SJSA1 (cell line): ENCODE results near the gene LHX4. TPM values are rescaled to one million over a fixed set of nuclear protein-coding genes. Genes with fewer than 3 reads are reported as not detected.
"Not testable (repeated sequence)": the region's sequence is repeated elsewhere in the genome, so short reads cannot be mapped to it uniquely, and the experiment has no call there.

Experiments used
- DNase-seq, 2 experiments: peaks; one replicate each; pipeline ENCODE4 v3.0.0-alpha.2; 2015 to 2020; ENCODE audit warnings: low spot score in 2 of 2, low read depth in 1 of 2
- H3K27ac ChIP-seq: fragments of 250-450 bp; sonication (Bioruptor Pico); 2 replicates; pipeline ENCODE4 v1.5.1; 2020; ENCODE audit warnings: mild to moderate bottlenecking, moderate library complexity
- H3K27me3 ChIP-seq: fragments of 250-450 bp; sonication (Bioruptor Pico); replicated peaks from 2 replicates; pipeline ENCODE4 v1.5.1; 2020; ENCODE audit warnings: mild to moderate bottlenecking, moderate library complexity
- H3K36me3 ChIP-seq: fragments of 250-450 bp; sonication (Bioruptor Pico); 2 replicates; pipeline ENCODE4 v1.5.1; 2020; ENCODE audit warnings: mild to moderate bottlenecking
- H3K4me1 ChIP-seq: fragments of 250-450 bp; sonication (Bioruptor Pico); replicated peaks from 2 replicates; pipeline ENCODE4 v1.6.1; 2021; ENCODE audit warnings: mild to moderate bottlenecking
- H3K4me3 ChIP-seq: fragments of 250-450 bp; sonication (Bioruptor Pico); 2 replicates; pipeline ENCODE4 v1.5.1; 2020; ENCODE audit warnings: mild to moderate bottlenecking
- H3K9me3 ChIP-seq: fragments of 250-450 bp; sonication (Bioruptor Pico); replicated peaks from 2 replicates; pipeline ENCODE4 v1.5.1; 2020; ENCODE audit warnings: mild to moderate bottlenecking
- total RNA-seq: library from RNA; depleted of rRNA; stranded (reverse); fragments of >200 nt; shearing (Covaris generic); gene quantifications from 2 replicates; pipeline ENCODE4 v1.2.3, GENCODE V29; 2014

LHX4 gene
- total RNA-seq, 1 experiment from 2014 or later = 4.6 TPM

GRCh38 chr1:180192172-180192571, 37.9 kb upstream of the LHX4 start:
- DNase-seq = no peak
- Histone ChIP-seq H3K9me3 (no peaks in the 10 kb centered on the region), H3K36me3 (peaks cover 40% of the 10 kb centered on the region), H3K27ac (no peak overlapping the region), H3K4me1 (no peaks in the 10 kb centered on the region), H3K4me3 (no peak overlapping the region), H3K27me3 (no peaks in the 10 kb centered on the region)

- DNase-seq = no peak
- H3K4me3 ChIP-seq = no peak overlapping the region
- no peaks in the 10 kb centered on the region for H3K9me3 ChIP-seq
- peaks cover 40% of the 10 kb centered on the region for H3K36me3 ChIP-seq
- H3K27me3 ChIP-seq = no peaks in the 10 kb centered on the region
- H3K4me1 ChIP-seq = no peaks in the 10 kb centered on the region
- no peak overlapping the region for H3K27ac ChIP-seq
Observed at GRCh38 chr1:180193141-180194047, 36.7 kb upstream of the LHX4 start.

GRCh38 chr1:180194048-180194425, 36.0 kb upstream of the LHX4 start:
- H3K27me3 ChIP-seq = no peaks in the 10 kb centered on the region
- no peak overlapping the region for H3K27ac ChIP-seq
- peaks cover 33% of the 10 kb centered on the region for H3K36me3 ChIP-seq
- H3K4me3 ChIP-seq = no peak overlapping the region
- no peaks in the 10 kb centered on the region for H3K4me1 ChIP-seq
- no peaks in the 10 kb centered on the region for H3K9me3 ChIP-seq
- no peak for DNase-seq

- Histone ChIP-seq H3K27ac (no peak overlapping the region), H3K4me1 (no peaks in the 10 kb centered on the region), H3K9me3 (no peaks in the 10 kb centered on the region), H3K27me3 (no peaks in the 10 kb centered on the region), H3K36me3 (peaks cover 30% of the 10 kb centered on the region), H3K4me3 (no peak overlapping the region)
- no peak for DNase-seq
Observed at GRCh38 chr1:180194546-180195207, 35.4 kb upstream of the LHX4 start.

GRCh38 chr1:180195401-180195800, 34.7 kb upstream of the LHX4 start:
- H3K27ac ChIP-seq = no peak overlapping the region
- no peaks in the 10 kb centered on the region for H3K9me3 ChIP-seq
- no peaks in the 10 kb centered on the region for H3K4me1 ChIP-seq
- H3K4me3 ChIP-seq = no peak overlapping the region
- H3K36me3 ChIP-seq = peaks cover 23% of the 10 kb centered on the region
- no peaks in the 10 kb centered on the region for H3K27me3 ChIP-seq
- no peak for DNase-seq

GRCh38 chr1:180195916-180196315, 34.1 kb upstream of the LHX4 start:
- H3K27me3 ChIP-seq = no peaks in the 10 kb centered on the region
- DNase-seq = no peak
- no peaks in the 10 kb centered on the region for H3K9me3 ChIP-seq
- peaks cover 18% of the 10 kb centered on the region for H3K36me3 ChIP-seq
- H3K4me1 ChIP-seq = no peaks in the 10 kb centered on the region
- H3K27ac ChIP-seq = no peak overlapping the region
- no peak overlapping the region for H3K4me3 ChIP-seq

- no peaks in the 10 kb centered on the region for H3K4me1 ChIP-seq
- H3K9me3 ChIP-seq = no peaks in the 10 kb centered on the region
- no peaks in the 10 kb centered on the region for H3K27me3 ChIP-seq
- peaks cover 12% of the 10 kb centered on the region for H3K36me3 ChIP-seq
- H3K27ac ChIP-seq = no peak overlapping the region
- DNase-seq = no peak
- no peak overlapping the region for H3K4me3 ChIP-seq
Observed at GRCh38 chr1:180196436-180197003, 33.5 kb upstream of the LHX4 start.

- H3K9me3 ChIP-seq = no peaks in the 10 kb centered on the region
- H3K4me3 ChIP-seq = no peak overlapping the region
- no peaks in the 10 kb centered on the region for H3K27me3 ChIP-seq
- no peak overlapping the region for H3K27ac ChIP-seq
- H3K4me1 ChIP-seq = no peaks in the 10 kb centered on the region
- H3K36me3 ChIP-seq = peaks cover 9% of the 10 kb centered on the region
- no peak for DNase-seq
Observed at GRCh38 chr1:180197231-180197630, 32.8 kb upstream of the LHX4 start.

GRCh38 chr1:180198196-180198595, 31.9 kb upstream of the LHX4 start:
- Histone ChIP-seq H3K27ac (no peak overlapping the region), H3K27me3 (no peaks in the 10 kb centered on the region), H3K4me1 (no peaks in the 10 kb centered on the region), H3K36me3 (peaks cover 9% of the 10 kb centered on the region), H3K4me3 (no peak overlapping the region), H3K9me3 (no peaks in the 10 kb centered on the region)
- no peak for DNase-seq

- no peaks in the 10 kb centered on the region for H3K4me1 ChIP-seq
- no peaks in the 10 kb centered on the region for H3K9me3 ChIP-seq
- no peaks in the 10 kb centered on the region for H3K27me3 ChIP-seq
- no peak for DNase-seq
- H3K4me3 ChIP-seq = no peak overlapping the region
- H3K27ac ChIP-seq = no peak overlapping the region
- H3K36me3 ChIP-seq = peaks cover 9% of the 10 kb centered on the region
Observed at GRCh38 chr1:180198611-180199010, 31.5 kb upstream of the LHX4 start.

- DNase-seq = no peak
- no peaks in the 10 kb centered on the region for H3K9me3 ChIP-seq
- no peak overlapping the region for H3K27ac ChIP-seq
- H3K4me3 ChIP-seq = no peak overlapping the region
- H3K4me1 ChIP-seq = no peaks in the 10 kb centered on the region
- H3K36me3 ChIP-seq = peaks cover 9% of the 10 kb centered on the region
- no peaks in the 10 kb centered on the region for H3K27me3 ChIP-seq
Observed at GRCh38 chr1:180199018-180199417, 31.0 kb upstream of the LHX4 start.

- Histone ChIP-seq H3K4me3 (no peak overlapping the region), H3K9me3 (no peaks in the 10 kb centered on the region), H3K27ac (no peak overlapping the region), H3K27me3 (no peaks in the 10 kb centered on the region), H3K36me3 (peaks cover under 1% of the 10 kb centered on the region), H3K4me1 (no peaks in the 10 kb centered on the region)
- DNase-seq = no peak
Observed at GRCh38 chr1:180201451-180202200, 28.4 kb upstream of the LHX4 start.

GRCh38 chr1:180202588-180202987, 27.5 kb upstream of the LHX4 start:
- not testable (repeated sequence) for H3K9me3 ChIP-seq, H3K4me3 ChIP-seq, H3K36me3 ChIP-seq, DNase-seq, H3K4me1 ChIP-seq, H3K27me3 ChIP-seq, H3K27ac ChIP-seq
